Gastroesophageal sphincter (tissue), 3 donors: Measurements from ENCODE around the gene MAP4K2.

Experiments used
- EP300 ChIP-seq: sonication (generic); formaldehyde crosslinking; IDR thresholded peaks from one replicate; pipeline ENCODE4 v1.6.1; 2017; ENCODE audit warnings: antibody characterized with exemption, mild to moderate bottlenecking
- POLR2A ChIP-seq, 2 donors: fragments of 450-650 bp; IDR thresholded peaks; one replicate each; pipeline ENCODE4 v1.6.1; 2017; ENCODE audit warnings: antibody characterized with exemption in 2 of 2, mild to moderate bottlenecking in 2 of 2, moderate library complexity in 1 of 2
- TF ChIP-seq, protein P1 (sequence below), 4 experiments: fragments of 200-600 bp in 2 of 4; fragments of 450-650 bp in 2 of 4; sonication (generic) in 1 of 4; IDR thresholded peaks; one replicate each; pipeline ENCODE4 v1.5.1; 2017 to 2019; ENCODE audit warnings: antibody characterized with exemption in 4 of 4, mild to moderate bottlenecking in 2 of 4, moderate library complexity in 2 of 4

DNA sequence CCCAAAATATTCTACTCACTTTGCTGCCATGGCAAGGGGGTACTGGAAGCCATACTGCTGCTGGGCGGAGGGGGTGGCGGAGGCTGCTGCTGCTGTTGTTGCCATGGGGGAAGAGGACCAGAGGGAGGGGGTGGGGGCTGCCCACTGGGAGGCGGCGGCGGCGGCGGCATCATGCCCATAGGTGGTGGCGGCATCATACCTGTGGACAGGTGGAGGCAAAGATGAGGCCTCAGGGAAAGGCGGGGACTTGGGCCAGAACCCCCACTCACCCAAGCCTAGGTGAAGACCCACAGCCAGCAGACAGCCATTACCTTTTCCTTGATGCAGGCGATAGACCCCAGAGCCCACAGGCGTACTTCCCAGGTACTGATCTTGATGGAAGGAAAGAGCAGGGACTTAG is 36.1 kb downstream of the MAP4K2 start:
- no peak for TF ChIP-seq POLR2A (IDR thresholded peaks at IDR 0.05)
- no peak for TF ChIP-seq EP300
- TF ChIP-seq, protein P1, sequence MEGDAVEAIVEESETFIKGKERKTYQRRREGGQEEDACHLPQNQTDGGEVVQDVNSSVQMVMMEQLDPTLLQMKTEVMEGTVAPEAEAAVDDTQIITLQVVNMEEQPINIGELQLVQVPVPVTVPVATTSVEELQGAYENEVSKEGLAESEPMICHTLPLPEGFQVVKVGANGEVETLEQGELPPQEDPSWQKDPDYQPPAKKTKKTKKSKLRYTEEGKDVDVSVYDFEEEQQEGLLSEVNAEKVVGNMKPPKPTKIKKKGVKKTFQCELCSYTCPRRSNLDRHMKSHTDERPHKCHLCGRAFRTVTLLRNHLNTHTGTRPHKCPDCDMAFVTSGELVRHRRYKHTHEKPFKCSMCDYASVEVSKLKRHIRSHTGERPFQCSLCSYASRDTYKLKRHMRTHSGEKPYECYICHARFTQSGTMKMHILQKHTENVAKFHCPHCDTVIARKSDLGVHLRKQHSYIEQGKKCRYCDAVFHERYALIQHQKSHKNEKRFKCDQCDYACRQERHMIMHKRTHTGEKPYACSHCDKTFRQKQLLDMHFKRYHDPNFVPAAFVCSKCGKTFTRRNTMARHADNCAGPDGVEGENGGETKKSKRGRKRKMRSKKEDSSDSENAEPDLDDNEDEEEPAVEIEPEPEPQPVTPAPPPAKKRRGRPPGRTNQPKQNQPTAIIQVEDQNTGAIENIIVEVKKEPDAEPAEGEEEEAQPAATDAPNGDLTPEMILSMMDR (IDR thresholded peaks at IDR 0.05): no peak
